HG03097 (cell line): ENCODE results near the gene RNF13.
"Not testable (repeated sequence)": the region's sequence is repeated elsewhere in the genome, so short reads cannot be mapped to it uniquely, and the experiment has no call there.

Source experiments
- ATAC-seq: cut with Tn5 transposase; IDR thresholded peaks from one replicate; pipeline ENCODE4 v1.9.1; 2021; ENCODE audit not compliant: unreplicated experiment, low FRiP score

The RNF13 gene

DNA sequence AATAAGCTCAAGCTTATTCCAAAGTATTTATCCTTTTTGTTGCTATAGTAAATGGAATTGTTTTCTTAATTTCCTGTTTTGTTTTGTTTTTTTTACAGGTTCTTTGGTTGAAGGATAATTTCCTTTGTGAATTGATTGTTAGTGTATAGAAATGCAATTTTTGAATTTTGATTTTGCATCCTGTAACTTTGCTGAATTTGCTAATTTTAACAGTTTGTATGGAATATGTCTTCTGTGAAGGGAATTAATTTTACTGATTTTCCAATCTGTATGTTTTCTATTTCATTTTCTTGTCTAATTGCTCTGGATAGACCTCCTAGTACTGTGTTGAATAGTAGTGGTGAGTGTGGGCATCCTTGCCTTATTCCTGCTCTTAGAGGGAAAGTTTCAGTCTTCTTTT, 129.4 kb downstream of the RNF13 start:
- ATAC-seq = no peak

DNA sequence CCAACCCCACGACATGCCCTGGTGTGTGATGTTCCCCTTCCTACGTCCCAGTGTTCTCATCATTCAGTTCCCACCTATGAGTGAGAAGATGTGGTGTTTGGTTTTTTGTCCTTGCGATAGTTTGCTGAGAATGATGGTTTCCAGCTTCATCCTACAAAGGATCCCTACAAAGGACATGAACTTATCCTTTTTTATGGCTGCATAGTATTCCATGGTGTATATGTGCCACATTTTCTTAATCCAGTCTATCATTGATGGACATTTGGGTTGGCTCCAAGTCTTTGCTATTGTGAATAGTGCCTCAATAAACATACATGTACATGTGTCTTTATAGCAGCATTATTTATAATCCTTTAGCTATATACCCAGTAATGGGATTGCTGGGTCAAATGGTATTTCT, 131.0 kb downstream of the RNF13 start:
- not testable (repeated sequence) for ATAC-seq

DNA sequence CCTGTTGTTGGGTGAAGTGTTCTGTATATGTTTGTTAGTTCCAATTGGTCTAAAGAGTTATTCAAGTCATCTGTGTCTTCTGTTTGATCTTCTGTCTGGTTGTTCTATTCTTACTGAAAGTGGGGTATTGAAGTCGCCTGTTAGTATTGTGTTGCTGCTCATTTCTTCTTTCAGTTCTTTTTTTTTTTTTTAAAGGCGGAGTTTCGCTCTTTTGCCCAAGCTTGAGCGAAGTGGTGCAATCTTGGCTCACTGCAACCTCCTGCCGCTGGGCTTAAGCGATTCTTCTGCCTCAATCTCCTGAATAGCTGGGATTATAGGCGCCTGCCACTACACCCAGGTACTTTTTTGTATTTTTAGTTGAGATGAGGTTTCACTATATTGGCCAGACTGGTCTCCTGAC, 134.2 kb downstream of the RNF13 start:
- ATAC-seq = no peak

DNA sequence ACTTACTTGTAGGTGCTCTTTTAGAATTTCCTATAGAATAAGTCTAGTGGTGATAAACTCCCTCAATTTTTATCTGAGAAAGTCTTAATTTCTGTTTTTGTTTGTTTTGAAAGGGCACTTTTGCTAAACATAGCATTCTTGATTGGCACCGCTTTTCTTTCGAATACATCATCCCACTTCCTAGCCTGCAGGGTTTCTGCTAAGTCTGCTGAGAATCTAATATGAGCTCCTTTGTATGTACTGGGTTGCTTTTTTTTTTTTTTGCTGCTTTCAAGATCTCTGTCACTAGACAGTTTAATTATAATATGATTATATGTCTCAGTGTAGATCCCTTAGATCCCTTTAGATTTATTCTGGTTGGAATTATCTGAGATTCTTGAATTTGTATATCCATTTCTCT, 136.2 kb downstream of the RNF13 start:
- ATAC-seq = no peak

DNA sequence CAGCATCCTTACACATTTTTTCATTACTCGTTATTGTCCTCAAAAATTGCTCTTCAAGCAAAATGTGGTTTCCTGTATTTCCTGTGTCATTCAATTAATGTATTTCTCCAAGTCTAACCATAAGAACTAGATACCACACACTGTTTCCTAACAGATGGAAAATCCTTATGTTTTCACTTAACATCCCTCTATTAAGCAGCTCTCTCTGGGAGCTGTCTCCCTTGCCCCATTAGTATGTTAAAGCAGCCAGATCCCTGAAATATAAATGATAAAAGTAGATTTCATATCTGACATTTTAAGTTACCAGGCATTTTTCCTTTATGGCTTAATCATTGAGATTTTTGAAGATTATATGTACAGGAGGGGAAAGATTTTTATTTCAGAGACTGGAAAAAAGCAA, 141.8 kb downstream of the RNF13 start:
- ATAC-seq = no peak

DNA sequence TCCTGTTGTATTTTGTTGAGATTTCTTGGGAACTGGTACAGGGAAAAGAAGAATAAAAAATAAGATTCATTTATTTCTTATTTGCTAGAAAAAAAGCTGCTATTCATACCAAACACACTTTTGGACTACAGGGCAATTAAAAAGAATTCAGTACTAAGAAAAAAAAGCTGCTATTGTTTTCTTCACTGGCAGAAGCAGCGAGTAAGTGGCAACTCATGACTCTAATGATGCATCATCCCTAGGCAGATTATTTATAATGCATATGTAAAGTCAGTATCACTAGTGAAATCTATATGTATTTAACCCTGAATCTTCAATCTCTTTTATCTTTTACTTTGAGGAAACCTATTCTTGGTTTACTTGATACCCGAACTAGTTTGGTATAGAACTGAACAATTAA, 142.4 kb downstream of the RNF13 start:
- no peak for ATAC-seq

DNA sequence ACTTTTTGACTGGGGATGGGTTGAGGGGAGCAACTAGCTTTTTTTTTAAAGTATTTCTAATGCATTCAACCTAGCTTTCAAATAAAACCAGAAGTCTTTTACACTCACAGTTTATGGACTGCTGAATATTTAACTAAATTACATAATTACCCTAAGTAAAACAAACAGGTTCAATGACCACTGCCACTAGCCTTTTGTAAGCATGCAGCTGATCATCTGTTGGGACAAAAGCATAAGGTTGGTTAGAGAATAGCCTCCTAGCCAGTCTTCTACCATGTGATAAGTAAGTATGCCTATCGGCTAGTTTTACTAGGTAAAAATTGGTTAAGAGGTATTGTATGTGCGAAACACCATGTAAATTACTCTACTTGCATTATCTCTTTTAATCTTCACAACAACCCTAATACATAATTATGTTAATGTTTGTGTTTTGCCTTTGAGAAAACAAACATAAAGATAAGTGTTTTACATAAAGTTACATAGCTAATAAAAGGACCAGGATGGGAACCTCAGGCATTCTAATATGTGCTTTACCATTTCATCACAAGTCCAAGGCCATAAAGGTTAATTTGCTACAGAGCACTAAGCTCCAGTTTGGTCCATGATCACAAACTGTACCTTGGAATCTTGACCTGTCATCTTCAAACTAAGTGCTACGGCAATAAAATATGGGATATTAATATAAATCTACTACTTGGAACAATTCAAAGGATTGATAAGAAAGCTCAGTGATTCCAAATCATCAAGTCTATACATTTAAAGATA, 144.5 kb downstream of the RNF13 start:
- no peak for ATAC-seq

DNA sequence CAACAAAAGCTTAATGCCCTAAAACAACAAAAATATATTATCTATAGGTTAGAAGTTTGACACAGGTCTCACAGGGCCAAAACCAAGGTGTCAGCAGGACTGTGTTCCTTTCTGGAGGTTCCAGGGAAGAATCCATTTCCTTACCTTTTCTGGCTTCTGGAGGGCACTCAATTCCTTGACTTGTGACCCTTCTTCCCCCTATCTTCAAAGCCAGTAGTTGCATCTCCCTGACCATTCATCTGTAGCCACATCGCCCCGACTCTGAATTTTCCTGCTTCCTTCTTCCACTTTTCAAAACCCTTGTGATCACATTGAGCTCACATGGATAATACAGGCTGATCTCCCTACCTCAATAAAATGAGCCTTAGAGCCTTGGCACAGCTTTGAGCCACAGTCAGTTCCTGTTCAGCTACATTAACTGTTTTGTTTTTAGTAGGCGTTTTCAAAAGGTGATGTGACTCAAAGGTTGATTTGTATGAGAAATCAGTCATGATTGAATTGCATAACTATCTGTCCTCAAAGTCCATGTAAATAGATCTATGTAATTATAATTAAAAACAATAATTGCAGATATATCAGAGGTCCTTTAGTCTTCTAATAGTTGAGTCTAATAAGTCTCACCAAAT, 145.3 kb downstream of the RNF13 start:
- ATAC-seq = no peak

DNA sequence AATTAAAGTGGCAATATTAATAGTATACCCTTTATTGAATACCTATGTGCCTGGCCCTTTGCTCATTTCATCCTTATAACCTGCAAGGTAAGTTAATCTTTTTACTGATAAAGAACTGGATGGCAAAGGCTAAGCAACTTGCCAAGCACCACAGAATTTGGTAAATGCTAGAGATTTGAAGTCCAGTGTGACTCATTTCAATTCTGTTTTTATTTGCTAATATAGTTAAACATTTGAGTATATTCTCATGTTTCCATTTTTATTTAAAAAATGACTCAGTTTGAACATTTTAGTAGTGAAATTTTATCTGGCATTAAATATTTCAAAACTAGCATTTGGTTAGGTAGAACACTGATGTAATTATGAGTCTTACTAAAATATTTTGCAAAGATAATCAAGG, 146.4 kb downstream of the RNF13 start:
- ATAC-seq = no peak

DNA sequence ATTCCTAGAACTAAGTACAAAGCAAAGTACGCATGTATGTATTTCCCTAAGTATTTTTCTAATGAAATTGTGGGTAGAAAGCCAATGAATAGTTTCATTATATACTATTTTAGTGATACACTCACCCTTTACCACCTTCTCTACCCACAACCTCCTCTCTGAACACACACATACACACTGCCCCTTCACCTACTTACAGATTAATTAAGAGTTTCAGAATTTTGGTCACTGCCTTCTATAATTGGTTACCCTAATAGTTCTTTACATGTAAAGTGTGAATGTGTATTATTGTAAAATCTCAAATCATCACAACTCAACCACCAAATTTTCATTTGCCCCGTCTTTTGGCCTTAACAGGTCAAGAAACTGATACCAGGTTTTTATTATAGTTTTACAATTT, 150.5 kb downstream of the RNF13 start:
- no peak for ATAC-seq

DNA sequence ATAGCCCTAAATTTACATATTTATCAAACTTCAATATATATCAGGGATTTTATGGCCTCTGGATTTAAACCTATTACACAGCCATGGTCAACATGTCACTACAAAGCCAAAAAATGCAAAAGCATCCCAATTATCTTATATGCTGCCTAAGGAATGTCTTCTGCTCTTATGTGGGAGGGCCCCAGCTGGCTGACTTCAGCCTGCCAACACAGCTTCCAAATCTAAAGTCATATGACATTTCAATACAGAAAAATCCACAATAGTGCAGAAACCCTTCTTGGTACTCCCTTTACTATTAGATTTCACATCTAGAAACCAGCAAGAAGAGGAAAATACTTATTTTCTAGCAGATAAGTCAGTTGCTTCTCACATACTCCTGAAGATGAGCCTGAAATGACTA, 151.3 kb downstream of the RNF13 start:
- no peak for ATAC-seq

DNA sequence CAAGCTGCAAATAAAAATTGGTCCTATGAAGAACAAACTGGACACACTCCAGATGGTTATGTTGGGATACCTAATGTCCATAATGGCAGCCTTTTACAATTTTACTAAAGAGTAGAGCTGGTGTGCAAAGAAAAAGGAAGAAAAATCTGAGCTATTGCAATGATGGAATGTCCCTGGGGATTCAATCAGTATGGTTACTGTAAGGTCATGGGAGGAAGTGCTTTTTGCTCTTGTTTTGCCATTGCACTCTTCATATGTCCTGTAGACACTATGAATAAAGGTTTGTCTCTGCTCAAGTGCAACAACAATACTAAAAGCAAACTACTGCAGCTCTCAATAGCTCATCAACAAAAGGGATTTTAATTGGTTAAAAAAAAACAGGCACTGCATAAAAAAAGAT, 152.3 kb downstream of the RNF13 start:
- no peak for ATAC-seq

DNA sequence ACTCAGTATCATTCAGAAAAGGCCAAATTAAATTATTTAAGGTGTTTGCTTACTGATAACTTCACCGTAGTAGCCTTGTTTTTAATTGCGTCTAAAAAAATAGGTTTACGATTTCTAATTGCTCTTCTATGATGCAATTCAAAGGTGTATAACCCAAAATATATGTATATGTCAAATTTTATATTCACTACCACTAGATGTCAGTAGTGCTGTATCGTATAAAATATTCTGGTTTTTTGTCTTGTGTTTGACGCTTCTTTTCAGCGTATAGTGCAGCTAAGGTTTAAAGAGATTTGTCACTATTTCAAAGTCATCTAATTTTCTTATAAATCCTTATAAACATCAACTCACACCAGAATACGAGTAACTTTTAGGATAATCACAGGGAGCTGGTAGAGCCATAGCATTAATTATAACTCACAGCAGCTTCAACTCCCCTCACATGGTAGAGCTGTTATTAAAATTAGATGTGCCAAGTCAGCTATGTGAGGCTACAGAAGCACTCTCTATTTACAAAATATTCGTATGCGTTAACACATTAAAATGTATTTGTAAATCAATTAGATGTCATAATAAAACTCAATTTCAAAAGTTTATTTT, 154.2 kb downstream of the RNF13 start:
- ATAC-seq = no peak

DNA sequence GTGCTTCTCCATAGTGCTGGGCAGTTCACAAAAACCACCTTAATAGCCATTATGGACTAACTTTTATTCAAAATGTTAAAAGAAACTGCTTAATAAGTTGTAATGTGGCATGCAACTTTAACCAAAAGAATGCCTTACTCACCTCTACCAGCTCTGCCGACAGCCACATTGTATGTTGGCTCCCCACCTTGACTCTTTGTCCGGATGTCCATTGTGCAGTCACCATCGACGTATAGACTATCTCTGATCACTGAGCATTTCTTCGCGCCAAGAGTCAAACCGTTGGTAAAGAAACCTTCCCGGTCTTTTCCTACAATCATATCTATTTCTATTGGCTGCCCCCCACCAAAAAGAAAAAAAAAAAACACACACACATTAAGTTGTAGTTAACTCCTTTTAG, 155.2 kb downstream of the RNF13 start:
- no peak for ATAC-seq

DNA sequence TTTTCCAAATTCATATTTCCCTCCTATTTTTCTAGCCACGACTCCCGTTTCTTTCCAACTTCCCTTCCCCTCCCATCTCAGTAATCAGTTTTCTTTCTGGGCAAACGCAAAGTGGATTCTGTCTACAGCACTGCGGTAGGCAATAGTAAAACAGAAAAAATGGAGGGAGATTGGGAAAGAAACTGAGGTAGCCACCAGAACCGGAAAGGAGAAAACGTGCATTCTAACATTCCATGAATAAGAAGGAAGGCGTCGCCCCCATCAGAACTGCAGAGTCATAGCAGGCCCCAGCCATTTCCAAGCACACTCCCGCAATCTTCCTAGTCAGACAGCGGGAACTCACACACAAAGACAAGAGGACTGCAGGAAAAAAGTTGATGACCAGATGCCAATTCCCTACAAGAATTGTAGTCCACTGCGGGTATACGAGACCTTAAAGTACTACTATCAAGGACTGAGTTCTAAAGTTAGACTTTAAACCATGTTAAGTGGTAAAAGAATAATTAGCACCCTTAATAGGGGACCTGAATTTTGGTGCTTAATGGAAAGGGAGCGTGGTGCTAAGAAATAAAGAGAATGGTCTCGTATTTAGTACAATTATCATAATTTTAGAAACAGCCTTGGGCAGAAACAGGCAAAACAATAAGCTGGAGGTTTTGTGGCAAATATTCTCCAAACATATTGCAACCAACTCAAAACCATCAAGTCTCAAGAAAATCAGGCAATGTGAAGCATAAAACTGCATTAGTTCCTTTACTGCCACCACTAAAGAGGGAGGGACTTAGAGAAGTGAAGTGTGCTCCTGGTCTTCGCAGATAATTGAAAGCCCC, 156.3 kb downstream of the RNF13 start:
- no peak for ATAC-seq

DNA sequence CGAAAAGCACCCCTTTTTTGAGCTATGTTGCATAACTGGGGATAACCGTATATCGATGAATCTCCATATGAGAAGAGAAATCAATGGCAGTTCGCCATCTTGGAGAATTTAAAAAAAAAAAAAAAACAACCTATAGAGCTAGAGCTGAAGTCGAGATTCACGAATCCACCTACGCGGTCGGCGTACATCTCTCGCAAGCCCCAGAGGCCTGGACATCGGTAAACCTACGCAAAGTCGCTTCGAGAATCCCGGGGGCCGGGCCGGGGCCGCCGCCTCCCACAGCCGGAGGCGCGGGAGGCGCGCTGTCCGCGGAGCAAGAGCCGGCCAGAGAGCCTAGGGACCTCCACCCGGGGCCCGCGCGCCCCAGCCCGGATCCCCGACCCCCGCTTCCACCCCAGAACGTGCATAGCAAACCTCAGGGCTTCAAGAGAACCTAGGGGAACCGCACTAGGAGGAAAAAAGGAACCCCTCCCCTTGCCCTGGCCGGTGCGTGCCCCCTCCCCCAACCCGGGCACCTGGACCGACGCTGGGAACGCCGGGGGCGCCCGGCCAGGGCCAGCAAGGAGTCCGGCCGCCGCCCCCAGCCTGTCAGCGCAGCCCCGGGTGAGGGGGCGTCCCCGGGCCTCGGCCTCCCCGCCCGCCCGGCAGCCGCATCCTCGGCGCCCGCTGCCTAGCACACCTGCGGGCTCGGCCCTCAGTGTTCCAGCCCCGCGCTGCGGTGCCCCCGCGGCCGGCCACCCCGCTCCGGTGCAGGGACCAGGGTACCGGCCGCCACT, 157.1 kb downstream of the RNF13 start:
- peak; percentile 52 for ATAC-seq

DNA sequence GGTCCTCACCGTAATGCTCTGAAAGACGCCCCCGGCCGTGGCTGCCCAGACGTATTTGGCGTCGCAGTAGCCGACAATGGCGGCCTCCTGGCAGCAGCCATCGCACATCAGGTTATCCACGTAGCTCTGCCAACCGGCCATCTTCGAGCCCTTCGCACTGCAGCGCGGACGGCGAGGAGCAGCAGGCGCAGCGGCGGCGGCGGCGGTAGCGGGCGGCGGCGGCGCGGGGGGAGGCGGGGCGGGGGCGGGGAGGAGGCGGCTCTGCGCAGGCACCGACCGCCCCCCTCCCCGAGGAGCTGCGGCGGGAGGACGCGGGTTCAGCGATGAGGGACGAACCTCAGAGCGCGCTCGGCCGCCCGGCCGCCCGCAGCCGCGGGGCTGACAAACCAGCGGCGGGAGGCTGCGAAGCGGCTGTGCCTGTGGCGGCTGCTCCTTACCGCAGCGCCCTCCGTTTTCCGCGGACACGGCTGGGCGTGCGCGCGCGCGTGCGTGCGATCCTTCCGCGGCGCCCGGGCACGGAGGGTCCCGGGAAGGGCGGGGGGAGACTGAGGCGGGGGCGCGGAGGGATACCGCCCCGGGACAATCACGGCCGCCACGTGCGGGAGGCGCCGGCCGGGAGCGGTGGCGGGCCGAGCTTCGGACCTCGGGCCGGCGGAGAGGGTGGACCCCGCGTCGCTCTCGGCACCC, 157.8 kb downstream of the RNF13 start, which contains the start of gene PFN2:
PFN2 (minus strand) TSS at position 180 of the 687 bp plus-strand sequence; CDS start at position 141, 39 bp downstream.
- peak; percentile 45 for ATAC-seq

DNA sequence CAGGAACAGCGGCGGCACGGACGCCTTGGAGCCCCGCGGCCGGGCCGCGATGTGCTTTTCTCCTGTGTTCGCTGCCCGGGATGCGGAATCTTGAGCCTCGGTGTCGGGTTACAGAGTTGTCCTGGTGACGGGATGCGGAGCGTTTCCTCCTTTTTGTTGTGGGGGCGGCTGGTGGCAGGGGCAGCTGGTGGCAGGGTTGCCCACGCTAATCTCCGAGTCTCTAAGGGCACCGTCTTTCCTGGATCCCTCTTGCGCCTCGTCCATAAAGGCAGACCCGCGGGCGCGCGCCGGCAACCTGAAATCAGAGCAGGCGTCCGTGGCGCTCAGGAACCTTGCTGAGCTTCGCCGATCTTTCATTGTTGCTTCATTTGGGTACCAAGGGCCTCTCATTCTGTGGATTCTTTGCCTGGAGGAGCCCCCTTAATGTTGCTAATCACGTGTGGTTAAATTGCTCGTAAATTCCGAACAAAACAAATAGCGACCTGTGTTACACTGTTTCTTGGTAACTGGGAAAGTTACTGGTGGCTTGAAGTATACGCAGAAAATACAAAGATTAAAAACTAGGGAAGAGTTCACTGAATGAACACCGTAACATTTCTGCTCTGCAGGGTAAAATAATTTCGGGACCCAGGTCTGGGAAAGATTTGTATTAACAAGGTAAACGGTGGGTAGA, 158.5 kb downstream of the RNF13 start:
- no peak for ATAC-seq

DNA sequence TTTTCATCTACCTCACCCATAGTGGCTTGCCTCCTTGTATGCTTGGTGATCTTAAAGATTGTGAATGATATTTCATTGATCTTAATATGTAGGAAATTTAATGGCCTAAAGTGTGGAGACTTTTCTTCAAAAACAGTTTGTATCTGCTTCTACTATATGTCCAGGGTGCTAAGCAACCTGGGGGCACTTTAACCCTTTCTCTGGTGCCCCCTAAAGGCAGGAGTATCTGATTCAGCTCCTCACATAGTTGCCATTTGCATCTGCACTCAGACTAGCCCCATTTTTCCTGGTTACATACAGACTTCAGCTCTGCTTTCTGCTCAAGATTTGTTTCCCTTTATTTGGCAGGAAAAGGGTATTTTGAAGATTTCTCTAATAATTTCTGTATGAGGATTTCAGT, 162.9 kb downstream of the RNF13 start:
- no peak for ATAC-seq
